IgD-negative memory B cell (primary cell): Measurements from ENCODE around the gene NKD1. TPM values are rescaled to one million over a fixed set of nuclear protein-coding genes. Genes with fewer than 3 reads are reported as not detected.
A peak's percentile ranks its signal among the peaks of the same experiment; 100 is the strongest.

ENCODE experiments used
- H3K27ac Mint-ChIP-seq, 3 donors: one replicate each; pipeline ENCODE4 v1.8.0; 2020 to 2022; ENCODE audit warnings: mild to moderate bottlenecking in 3 of 3, mixed read lengths in 3 of 3, moderate library complexity in 1 of 3
- H3K27me3 Mint-ChIP-seq: one replicate; pipeline ENCODE4 v1.8.0; 2021; ENCODE audit warnings: mixed read lengths
- H3K36me3 Mint-ChIP-seq: one replicate; pipeline ENCODE4 v1.8.0; 2020; ENCODE audit warnings: mild to moderate bottlenecking, mixed read lengths
- H3K4me1 Mint-ChIP-seq, 3 donors: one replicate each; pipeline ENCODE4 v1.8.0; 2020 to 2022; ENCODE audit warnings: mixed read lengths in 3 of 3, mild to moderate bottlenecking in 1 of 3
- H3K4me3 Mint-ChIP-seq, 4 donors: one replicate each; pipeline ENCODE4 v1.8.0; 2020 to 2022; ENCODE audit warnings: mild to moderate bottlenecking in 4 of 4, mixed read lengths in 4 of 4, moderate library complexity in 3 of 4
- H3K9me3 Mint-ChIP-seq, 3 donors: one replicate each; pipeline ENCODE4 v1.8.0; 2020 to 2021; ENCODE audit warnings: mixed read lengths in 3 of 3, mild to moderate bottlenecking in 1 of 3
- polyA plus RNA-seq: library from polyadenylated mRNA; unstranded; fragments of 300-500 nt; fragmentation: Illumina TruSeq; gene quantifications from one replicate; pipeline ENCODE4 v1.2.3, GENCODE V29; 2021

Gene NKD1
- polyA plus RNA-seq, 1 donor from 2014 or later = not detected

DNA sequence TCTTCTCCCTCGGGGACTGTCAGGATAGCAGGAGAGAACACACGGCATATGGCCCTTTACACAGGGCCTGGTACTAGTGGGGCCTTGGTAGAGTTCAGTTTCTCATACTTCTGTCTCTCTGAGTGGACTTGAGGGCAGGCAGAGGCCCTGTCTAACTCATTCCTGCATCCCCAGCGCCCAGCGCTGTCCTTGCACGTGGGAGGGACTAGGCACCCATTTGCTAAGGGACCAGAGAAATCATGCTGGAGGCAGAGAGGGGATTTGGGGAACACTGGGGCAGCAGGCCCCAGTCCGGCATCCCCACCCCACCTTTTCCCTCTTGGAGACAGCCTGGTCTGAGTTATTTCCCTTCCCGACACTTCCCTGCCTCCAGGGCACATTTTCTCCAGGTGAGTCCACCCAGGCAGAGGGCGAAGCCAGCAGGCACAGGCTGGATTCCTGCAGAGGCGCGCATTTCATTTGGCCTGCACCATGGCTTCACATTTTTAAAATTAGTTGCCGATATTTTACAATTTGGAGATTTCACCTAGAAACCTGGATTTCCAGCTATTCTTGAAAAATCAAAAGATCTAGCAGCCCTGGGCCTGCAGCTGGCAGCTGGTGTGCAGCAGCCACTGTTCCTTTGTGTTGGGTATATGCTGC lies 9.7 kb upstream of the NKD1 start:
- Mint-ChIP-seq H3K4me3 (no peak overlapping the region), H3K9me3 (peaks cover 0 to 10% (median 0%) of the 10 kb centered on the region in 3 donors)

DNA sequence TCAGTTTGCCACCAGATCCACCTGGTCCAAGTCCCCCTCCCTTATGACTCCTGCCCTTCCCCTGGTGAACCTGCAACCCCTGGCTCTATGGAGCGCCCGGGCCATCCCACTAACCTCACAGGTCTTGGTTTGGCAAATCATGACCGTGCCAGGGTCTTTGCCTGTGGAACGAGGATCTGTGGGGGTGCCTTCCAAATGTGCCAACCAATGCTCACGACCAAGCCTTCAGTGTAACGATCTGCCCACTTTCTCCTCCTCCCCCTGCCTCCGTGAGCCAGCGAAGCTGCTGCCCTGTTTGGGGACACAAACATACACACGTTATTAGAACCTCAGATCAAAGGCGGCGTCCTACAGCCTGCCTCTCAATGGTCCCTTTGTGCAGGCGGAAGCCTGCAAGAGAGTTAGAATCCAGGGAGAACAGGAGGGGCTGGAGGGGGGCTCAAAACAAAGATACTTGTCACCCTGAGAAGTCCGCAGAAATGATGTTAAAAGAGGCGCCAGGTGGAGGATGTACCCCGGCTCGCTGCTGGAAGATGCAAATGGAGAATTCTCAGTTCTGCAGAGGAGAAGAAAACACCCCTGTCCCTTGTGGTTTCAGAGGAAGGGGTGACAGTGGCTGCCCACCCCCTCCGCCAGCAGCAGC lies 9.0 kb upstream of the NKD1 start:
- H3K27me3 Mint-ChIP-seq = peaks cover 4% of the 10 kb centered on the region
- H3K4me3 Mint-ChIP-seq = no peak overlapping the region
- H3K4me1 Mint-ChIP-seq = no peaks in the 10 kb centered on the region
- H3K27ac Mint-ChIP-seq = no peak overlapping the region
- peaks cover 0 to 9% (median 0%) of the 10 kb centered on the region in 3 donors for H3K9me3 Mint-ChIP-seq
- H3K36me3 Mint-ChIP-seq = no peaks in the 10 kb centered on the region

More for the DNA sequence above, 9.7 kb upstream of the NKD1 start:
- H3K36me3 Mint-ChIP-seq = no peaks in the 10 kb centered on the region
- H3K27ac Mint-ChIP-seq = no peak overlapping the region
- no peaks in the 10 kb centered on the region for H3K4me1 Mint-ChIP-seq
- peaks cover 3% of the 10 kb centered on the region for H3K27me3 Mint-ChIP-seq

DNA sequence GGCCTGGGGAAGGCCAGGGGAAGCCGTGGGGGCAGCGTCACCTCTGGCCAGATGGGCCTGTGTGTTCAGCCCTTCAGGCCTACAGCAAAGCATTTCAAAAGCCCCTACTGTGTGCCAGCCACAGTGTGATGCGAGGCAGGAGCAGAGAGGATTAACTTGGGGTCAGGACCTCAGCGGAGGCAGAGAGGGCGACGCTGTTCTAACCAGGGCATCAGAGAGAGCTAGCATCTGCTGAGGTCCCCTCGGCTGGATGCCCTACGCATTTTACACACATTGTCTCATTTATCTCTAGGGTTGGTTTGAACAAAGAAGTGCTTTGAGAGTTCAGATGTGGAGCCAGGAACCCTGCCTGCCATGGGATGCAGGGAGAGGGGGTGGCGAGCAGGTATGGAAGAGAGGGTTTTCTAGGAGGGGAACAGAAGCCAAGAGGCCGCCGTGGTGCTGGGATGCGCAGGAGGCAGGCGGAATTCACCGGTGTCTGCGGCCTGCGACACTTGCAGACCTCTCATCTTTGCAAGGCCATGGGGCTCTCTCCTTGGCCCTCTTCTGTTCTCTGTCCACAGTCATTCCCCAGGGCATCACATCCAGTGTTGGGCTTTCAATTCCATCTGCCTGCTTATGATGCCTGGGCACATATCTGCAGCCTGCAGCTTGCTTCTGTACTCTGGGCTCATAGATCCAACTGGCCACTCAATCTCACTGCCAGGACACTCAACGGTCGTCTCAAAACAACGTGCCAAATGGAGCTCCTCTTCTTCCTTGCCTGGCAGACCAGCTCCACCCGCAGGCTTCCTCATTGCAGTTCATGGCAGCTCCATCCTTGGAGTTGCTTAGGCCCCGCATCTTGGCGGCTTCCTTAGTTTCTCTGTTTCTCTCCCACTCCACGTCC lies 8.1 kb upstream of the NKD1 start:
- Mint-ChIP-seq H3K27me3 (peaks cover 5% of the 10 kb centered on the region), H3K4me1 (no peaks in the 10 kb centered on the region), H3K36me3 (no peaks in the 10 kb centered on the region), H3K9me3 (peaks cover 0 to 9% (median 0%) of the 10 kb centered on the region in 3 donors), H3K4me3 (no peak overlapping the region), H3K27ac (peak overlapping the region in 1 of 3 donors; percentile 54)

DNA sequence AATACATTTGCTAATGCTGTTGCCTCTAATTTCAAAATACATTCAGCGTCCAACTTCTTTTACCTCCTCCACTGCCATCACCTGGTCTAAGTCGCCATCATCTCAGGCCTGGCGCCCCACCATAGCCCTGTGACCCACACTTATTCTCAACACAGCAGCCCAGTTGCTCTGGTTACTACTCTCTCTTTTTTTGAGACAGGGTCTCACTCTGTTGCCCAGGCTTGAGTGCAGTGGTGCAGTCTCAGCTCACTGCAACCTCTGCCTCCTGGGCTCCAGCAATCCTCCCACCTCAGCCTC lies 7.5 kb upstream of the NKD1 start:
- Mint-ChIP-seq H3K4me1 (no peaks in the 10 kb centered on the region), H3K27me3 (peaks cover 5% of the 10 kb centered on the region), H3K27ac (peak overlapping the region in 1 of 3 donors; percentile 54), H3K9me3 (peaks cover 0 to 7% (median 0%) of the 10 kb centered on the region in 3 donors), H3K36me3 (no peaks in the 10 kb centered on the region), H3K4me3 (no peak overlapping the region)

DNA sequence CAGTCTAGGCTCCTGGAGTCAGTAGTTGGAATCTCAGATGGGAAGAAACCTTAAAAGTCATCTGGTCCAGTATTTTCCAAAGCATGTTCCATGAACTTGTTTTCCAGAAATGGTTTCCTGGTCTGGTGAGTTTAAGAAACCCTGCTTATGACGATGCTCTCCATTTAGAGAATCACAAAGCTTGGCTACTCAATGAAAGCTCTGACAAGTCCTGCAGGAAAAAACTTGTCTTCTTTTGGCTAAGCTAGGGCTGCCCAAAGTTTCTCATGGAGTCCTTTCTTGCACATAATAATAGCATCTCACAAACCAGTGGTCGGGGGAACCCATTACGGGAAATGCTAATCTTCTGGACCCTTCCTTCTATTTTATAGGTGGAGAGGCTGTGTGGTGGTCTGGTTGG lies 5.5 kb upstream of the NKD1 start:
- Mint-ChIP-seq H3K27me3 (peaks cover 11% of the 10 kb centered on the region), H3K9me3 (peaks cover 0 to 7% (median 0%) of the 10 kb centered on the region in 3 donors), H3K36me3 (no peaks in the 10 kb centered on the region), H3K4me3 (no peak overlapping the region), H3K27ac (no peak overlapping the region), H3K4me1 (peaks cover 0 to 5% (median 0%) of the 10 kb centered on the region in 3 donors)

DNA sequence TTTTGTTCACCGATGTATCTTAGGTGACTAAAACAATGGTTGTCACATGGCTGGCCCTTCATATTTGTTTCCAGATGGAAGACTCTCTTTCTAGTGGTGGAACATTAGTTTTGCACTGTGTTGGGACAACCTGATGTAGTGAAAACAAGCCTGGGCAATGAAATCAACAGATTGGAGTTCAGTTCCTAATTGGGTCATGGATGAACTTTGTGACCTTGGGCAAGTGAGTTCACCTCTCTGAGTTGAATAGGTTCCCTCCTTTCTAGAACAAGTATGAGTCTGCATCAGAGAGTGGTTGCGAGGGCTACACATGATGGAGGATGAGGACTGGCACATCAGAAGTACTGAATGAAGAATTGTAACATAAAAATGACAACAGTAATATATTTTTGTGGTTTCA lies 2.1 kb upstream of the NKD1 start:
- peak overlapping the region in 2 of 4 donors; percentile 29 to 77 for H3K4me3 Mint-ChIP-seq
- H3K27ac Mint-ChIP-seq = peak overlapping the region in 1 of 3 donors; percentile 67
- H3K4me1 Mint-ChIP-seq = peaks cover 0 to 5% (median 2%) of the 10 kb centered on the region in 3 donors

DNA sequence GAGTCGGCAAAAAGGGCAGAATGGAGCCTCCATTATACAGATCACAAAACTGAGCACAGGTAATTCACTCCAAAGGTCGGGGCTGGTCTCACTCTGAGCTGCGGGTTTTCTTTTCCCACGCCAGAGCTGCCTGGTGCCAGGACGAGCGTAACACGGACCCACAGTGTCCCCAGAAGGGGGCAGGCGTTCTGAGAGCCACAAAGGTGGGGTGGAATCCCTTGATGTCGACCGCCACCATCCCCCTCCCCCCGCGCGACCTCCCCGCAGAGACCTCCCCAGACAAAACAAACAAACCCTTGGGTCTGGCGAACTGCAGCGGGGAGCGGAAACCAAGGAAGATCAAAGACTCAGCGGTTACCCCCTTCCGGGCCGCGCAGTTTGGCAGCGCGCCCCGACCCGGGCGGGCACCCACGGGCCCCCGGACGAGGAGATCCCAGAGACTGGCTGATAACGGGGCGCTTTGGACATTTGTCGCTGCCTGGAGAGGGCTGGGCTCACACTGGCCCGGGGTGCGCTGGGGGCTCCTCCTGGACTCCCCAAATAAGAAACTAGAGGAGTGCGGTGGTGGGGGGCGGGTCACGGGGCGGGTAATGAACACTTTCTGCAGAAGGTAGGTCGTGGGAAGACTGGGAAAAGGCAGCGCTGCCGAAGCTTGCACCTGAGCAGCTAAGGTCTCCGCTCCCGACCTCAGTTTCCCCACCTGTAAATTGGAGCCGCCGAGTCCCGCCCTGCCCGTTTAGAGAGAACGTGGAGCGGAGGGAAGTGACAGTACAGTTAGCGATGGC lies 664 bp upstream of the NKD1 start:
- H3K36me3 Mint-ChIP-seq = no peaks in the 10 kb centered on the region
- peak overlapping the region; percentile 85 to 96 (median 92) for H3K4me3 Mint-ChIP-seq
- peaks cover 8% of the 10 kb centered on the region for H3K27me3 Mint-ChIP-seq
- H3K27ac Mint-ChIP-seq = peak overlapping the region; percentile 81 to 97 (median 87)
- peaks cover 0 to 5% (median 2%) of the 10 kb centered on the region in 3 donors for H3K4me1 Mint-ChIP-seq
- peaks cover 0 to 5% (median 0%) of the 10 kb centered on the region in 3 donors for H3K9me3 Mint-ChIP-seq

More for the DNA sequence above, 2.1 kb upstream of the NKD1 start:
- H3K9me3 Mint-ChIP-seq = peaks cover 0 to 7% (median 0%) of the 10 kb centered on the region in 3 donors
- H3K36me3 Mint-ChIP-seq = no peaks in the 10 kb centered on the region
- H3K27me3 Mint-ChIP-seq = peaks cover 8% of the 10 kb centered on the region

DNA sequence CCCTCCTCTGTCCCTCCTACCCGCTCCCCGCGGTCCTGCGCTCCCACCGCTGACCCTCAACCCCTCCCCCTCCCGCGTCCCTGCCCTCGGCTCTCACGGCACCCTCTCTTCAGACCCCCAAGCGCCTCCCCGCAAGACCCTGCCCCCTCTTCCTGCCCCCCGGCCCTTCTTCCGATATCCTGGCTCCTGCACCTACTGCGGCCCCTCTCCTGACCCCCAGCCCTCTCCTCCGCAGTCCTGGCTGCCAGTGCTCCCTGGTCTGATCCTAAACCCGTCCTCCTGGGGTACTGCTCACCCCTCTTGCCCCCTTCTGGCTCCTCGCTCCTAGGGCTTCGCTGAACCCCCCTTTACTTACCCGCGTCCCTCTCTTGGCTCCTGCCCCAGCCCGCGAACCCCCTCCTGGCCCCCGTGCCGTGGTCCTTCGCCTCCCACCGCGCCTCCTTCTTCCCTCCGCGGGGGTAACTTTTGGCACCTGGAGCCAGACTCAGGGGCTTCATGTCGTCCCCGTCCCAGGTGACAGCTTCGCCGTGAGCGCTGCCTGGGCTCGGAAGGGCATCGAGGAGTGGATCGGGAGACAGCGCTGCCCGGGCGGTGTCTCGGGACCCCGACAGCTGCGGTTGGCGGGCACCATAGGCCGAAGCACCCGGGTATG lies 839 bp downstream of the NKD1 start:
- H3K9me3 Mint-ChIP-seq = no peaks in the 10 kb centered on the region
- H3K36me3 Mint-ChIP-seq = peaks cover 3% of the 10 kb centered on the region
- peaks cover 0 to 5% (median 2%) of the 10 kb centered on the region in 3 donors for H3K4me1 Mint-ChIP-seq
- peak overlapping the region in 3 of 4 donors; percentile 46 to 88 (median 87) for H3K4me3 Mint-ChIP-seq
- H3K27me3 Mint-ChIP-seq = peaks cover 8% of the 10 kb centered on the region
- H3K27ac Mint-ChIP-seq = peak overlapping the region in 1 of 3 donors; percentile 63

DNA sequence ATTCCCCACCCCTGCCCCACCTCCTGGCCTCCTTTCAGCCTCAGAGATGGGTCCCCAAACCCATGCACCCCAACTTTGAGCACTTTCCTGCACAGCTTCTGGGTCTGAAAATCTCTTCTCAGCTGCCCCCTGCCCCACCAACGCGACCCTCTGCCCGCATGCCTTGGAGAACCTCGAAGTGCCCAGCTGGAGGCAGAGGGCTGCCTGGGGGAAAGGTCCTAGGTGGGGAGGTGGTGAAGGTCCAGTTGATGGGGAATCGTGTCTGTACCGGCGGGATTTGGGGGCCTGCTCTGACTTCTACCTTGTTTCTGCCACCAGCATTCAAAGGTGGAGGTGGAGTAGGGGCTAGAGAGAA lies 1.3 kb downstream of the NKD1 start:
- peaks cover 0 to 5% (median 2%) of the 10 kb centered on the region in 3 donors for H3K4me1 Mint-ChIP-seq
- peak overlapping the region in 1 of 3 donors; percentile 51 for H3K27ac Mint-ChIP-seq
- H3K4me3 Mint-ChIP-seq = peak overlapping the region; percentile 60 to 84 (median 71)
- H3K36me3 Mint-ChIP-seq = peaks cover 3% of the 10 kb centered on the region
- H3K9me3 Mint-ChIP-seq = no peaks in the 10 kb centered on the region
- H3K27me3 Mint-ChIP-seq = peaks cover 5% of the 10 kb centered on the region

DNA sequence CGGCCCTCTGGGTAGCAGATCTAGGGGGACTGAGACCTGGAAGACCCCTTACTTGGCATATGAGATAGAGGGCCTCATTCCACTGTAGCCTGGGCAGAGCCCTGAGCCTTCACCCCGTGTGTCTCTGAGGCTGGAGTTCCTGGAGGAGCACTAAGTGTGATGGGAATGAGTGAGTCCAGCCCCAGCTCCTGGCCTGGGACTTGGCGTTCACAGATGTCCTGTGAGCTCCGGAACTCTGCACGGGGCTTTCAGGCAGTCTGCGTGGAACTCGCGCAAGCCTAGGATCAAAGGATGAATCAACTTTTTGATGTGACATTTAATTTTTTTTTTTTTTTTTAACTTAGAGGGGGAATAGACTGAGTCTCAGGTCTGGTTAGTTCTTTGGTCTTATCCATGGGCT lies 1.8 kb downstream of the NKD1 start:
- H3K27me3 Mint-ChIP-seq = peaks cover 5% of the 10 kb centered on the region
- H3K4me1 Mint-ChIP-seq = peaks cover 0 to 5% (median 2%) of the 10 kb centered on the region in 3 donors
- peak overlapping the region in 1 of 3 donors; percentile 51 for H3K27ac Mint-ChIP-seq
- H3K36me3 Mint-ChIP-seq = peaks cover 3% of the 10 kb centered on the region
- peak overlapping the region in 3 of 4 donors; percentile 49 to 84 (median 79) for H3K4me3 Mint-ChIP-seq
- no peaks in the 10 kb centered on the region for H3K9me3 Mint-ChIP-seq

DNA sequence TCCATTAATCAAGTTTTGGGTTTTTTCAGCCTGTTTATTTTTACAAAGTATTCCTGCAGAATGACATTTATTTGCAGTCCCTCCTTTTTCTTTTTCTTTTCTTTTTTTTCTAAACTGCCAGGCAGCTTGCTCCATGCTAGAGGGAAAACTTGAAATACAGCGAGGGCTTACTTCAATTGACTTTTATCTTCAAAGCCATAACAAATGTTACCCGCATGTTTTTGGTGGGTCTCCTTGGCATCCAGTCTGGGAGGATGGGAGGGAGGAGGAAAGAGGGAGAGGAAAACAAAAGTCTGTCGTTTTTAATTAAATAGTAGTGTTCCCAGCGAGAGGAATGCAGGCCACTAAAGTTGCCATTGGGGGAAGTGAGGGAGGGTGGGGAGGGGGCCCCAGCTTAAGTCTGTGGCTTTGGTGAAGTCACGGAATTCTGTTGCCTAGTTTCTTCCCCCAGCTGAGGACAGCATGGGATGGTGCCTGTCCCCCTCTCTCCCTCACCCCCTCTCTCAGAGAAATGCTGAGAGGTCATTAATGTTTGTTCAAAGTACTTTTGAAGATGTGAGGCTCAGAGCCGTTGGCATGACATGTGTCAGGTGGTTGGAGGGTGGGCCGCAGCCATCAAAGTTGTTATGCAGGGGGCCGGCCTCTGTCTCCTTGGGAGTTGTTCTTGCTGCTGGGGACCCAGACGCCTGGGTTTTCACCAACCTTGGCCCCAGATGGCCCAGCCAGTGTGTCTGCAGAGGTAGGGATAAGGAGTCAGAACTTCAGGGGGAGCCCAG lies 2.9 kb downstream of the NKD1 start:
- H3K36me3 Mint-ChIP-seq = peaks cover 3% of the 10 kb centered on the region
- peaks cover 0 to 5% (median 2%) of the 10 kb centered on the region in 3 donors for H3K4me1 Mint-ChIP-seq
- peaks cover 4% of the 10 kb centered on the region for H3K27me3 Mint-ChIP-seq
- H3K4me3 Mint-ChIP-seq = peak overlapping the region in 1 of 4 donors; percentile 84
- H3K27ac Mint-ChIP-seq = no peak overlapping the region
- H3K9me3 Mint-ChIP-seq = no peaks in the 10 kb centered on the region

DNA sequence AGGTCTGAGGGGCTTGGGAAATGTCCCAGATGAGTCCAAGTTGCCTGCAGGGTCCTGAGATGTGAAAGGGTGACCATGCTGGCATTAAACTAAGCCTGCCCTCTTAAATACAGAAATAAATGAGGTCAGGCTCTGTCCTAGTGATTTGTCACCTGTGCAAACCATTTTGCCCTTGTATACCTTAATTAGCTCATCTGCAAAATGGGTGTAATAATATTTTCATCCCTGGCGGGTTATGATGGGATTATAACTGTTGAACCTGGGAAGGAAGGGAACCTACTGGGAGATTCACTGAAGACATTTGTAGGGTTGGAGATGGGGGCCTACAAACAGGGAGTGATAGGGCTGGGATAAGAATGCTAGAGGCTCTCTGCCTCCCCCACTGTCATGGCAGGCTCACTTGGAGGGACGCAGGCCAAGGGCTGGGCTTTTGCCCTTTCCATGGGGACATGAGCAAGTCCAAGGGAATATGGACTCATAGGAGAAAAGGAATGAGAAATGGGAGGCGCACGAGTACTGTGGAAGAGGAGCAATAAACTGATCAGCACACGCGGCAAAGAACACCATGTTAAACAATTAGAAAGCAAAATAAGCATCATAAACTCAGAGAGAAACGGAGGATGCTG lies 4.4 kb downstream of the NKD1 start:
- Mint-ChIP-seq H3K4me3 (peak overlapping the region in 1 of 4 donors; percentile 47), H3K27me3 (no peaks in the 10 kb centered on the region), H3K27ac (no peak overlapping the region), H3K4me1 (peaks cover 0 to 2% (median under 1%) of the 10 kb centered on the region in 3 donors), H3K36me3 (peaks cover 9% of the 10 kb centered on the region), H3K9me3 (peaks cover 0 to 6% (median 0%) of the 10 kb centered on the region in 3 donors)

DNA sequence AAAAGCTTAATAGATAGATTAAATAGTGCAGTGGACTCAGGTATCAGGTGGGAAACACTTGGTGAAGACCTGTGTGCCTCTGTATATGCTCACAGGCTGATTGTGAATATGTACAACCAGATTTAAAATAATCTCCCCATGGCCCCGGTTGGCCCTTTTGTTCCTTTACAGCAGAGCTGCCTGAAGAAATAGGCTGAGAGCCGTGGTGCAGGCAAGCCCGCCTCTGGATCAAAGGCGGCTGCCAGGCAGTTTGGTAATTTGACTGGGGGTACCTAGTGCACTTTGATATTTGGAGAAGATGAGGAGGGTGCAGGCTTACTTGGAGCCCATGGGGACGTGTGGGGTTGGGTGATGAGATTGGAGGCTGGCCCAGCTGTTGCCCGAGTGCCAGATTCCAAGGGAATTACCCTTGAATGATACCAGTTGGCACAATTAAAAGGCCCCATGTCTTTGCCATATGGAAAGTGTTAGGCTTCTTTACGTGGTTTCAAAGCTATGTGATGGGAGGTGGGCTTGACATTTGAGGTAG lies 5.0 kb downstream of the NKD1 start:
- Mint-ChIP-seq H3K27me3 (no peaks in the 10 kb centered on the region), H3K4me1 (peaks cover 0 to 2% (median 0%) of the 10 kb centered on the region in 3 donors), H3K36me3 (peaks cover 10% of the 10 kb centered on the region), H3K4me3 (no peak overlapping the region), H3K9me3 (peaks cover 0 to 6% (median 0%) of the 10 kb centered on the region in 3 donors), H3K27ac (no peak overlapping the region)
